ENCODE data around the gene ADARB2. TPM values are rescaled to one million over a fixed set of nuclear protein-coding genes. Genes with fewer than 3 reads are reported as not detected.

The ADARB2 gene
- total RNA-seq, 6 donors from 2014 or later: 0.69 to 5.2 (median 1.8) TPM

DNA sequence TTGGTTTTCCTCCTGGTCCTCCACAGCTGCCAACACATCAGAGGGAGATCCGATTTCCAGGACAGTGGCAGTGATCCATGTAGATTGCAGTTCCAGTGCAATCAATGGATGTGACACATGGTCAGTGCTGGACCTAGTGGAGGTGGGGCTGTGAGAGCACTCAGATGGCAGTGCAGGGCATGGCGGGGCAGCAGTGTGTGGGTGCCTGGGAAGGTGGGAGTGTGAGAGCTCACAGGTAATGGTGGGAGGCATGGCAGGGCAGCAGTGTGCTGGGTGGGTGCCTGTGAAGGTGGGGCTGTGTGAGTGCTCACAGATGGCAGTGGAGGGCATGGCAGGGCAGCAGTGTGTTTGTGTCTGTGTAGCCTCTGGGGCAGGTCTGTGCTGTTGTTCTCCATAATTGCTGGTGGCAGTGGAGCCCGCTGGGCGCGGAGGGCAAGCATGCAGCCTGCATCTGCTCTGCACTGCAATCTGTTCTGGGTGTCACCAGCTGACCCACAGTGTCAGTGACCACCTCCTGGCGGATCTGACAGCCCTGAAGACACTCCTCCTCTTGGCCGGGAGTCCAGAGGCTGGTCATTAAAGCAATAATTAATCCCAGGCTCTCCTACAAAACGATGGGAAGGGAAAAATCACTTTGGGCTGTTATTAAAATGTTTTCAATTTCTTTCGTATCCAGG is 8.6 kb upstream of the ADARB2 start:
- Histone ChIP-seq H3K27ac (no peak overlapping the region), H3K9me3 (peaks cover 0 to 16% (median 3%) of the 10 kb centered on the region in 4 donors), H3K27me3 (no peaks in the 10 kb centered on the region), H3K36me3 (no peaks in the 10 kb centered on the region), H3K4me1 (no peaks in the 10 kb centered on the region), H3K4me3 (no peak overlapping the region)
- no peak for TF ChIP-seq CTCF (IDR thresholded peaks at IDR 0.05)
- TF ChIP-seq POLR2A (IDR thresholded peaks at IDR 0.05): no peak
- no peak for TF ChIP-seq EP300 (IDR thresholded peaks at IDR 0.05)
- TF ChIP-seq POLR2AphosphoS5 (IDR thresholded peaks at IDR 0.05): no peak
- ATAC-seq (ENCODE audit: low FRiP score in 2 of 2) (peak; percentile 46 to 54), DNase-seq (no peak)
- 66 to 68% methylated on average over 6 to 9 of the region's 9 CpGs for WGBS, 2 donors

- H3K36me3 ChIP-seq: no peaks in the 10 kb centered on the region
- H3K27ac ChIP-seq: no peak overlapping the region
- DNase-seq (no peak), ATAC-seq (ENCODE audit: low FRiP score in 2 of 2) (no peak)
- no peak overlapping the region for H3K4me3 ChIP-seq
- peaks cover 0 to 9% (median 2%) of the 10 kb centered on the region in 4 donors for H3K9me3 ChIP-seq
- WGBS, 2 donors: 87 to 92% methylated on average over 11 to 12 of the region's 12 CpGs
- H3K4me1 ChIP-seq: no peaks in the 10 kb centered on the region
- no peak for TF ChIP-seq POLR2AphosphoS5 (IDR thresholded peaks at IDR 0.05)
- no peak for TF ChIP-seq CTCF (IDR thresholded peaks at IDR 0.05)
- TF ChIP-seq POLR2A (IDR thresholded peaks at IDR 0.05): no peak
- no peak for TF ChIP-seq EP300 (IDR thresholded peaks at IDR 0.05)
- peaks cover 0 to 4% (median 0%) of the 10 kb centered on the region in 4 donors for H3K27me3 ChIP-seq
Measured at GRCh38 chr10:1744524-1744923, 7.2 kb upstream of the ADARB2 start.

GRCh38 chr10:1743141-1743540 is 5.8 kb upstream of the ADARB2 start:
- Histone ChIP-seq H3K4me3 (no peak overlapping the region), H3K27me3 (peaks cover 0 to 13% (median 0%) of the 10 kb centered on the region in 4 donors), H3K36me3 (no peaks in the 10 kb centered on the region), H3K9me3 (peaks cover 0 to under 1% (median 0%) of the 10 kb centered on the region in 4 donors), H3K27ac (no peak overlapping the region), H3K4me1 (no peaks in the 10 kb centered on the region)
- TF ChIP-seq EP300 (IDR thresholded peaks at IDR 0.05) (no peak), CTCF (IDR thresholded peaks at IDR 0.05) (no peak), POLR2A (IDR thresholded peaks at IDR 0.05) (no peak), POLR2AphosphoS5 (IDR thresholded peaks at IDR 0.05) (no peak)
- WGBS, 2 donors: 56 to 71% methylated on average over 10 of the region's 10 CpGs
- no peak for DNase-seq
- no peak for ATAC-seq (ENCODE audit: low FRiP score in 2 of 2)

GRCh38 chr10:1741450-1741849 is 4.1 kb upstream of the ADARB2 start:
- DNase-seq (no peak), ATAC-seq (ENCODE audit: low FRiP score in 2 of 2) (no peak)
- peaks cover 0 to 15% (median 10%) of the 10 kb centered on the region in 4 donors for H3K4me1 ChIP-seq
- 19 to 50% methylated on average over 2 of the region's 2 CpGs for WGBS, 2 donors
- TF ChIP-seq CTCF (IDR thresholded peaks at IDR 0.05) (no peak), POLR2AphosphoS5 (IDR thresholded peaks at IDR 0.05) (no peak), EP300 (IDR thresholded peaks at IDR 0.05) (no peak), POLR2A (IDR thresholded peaks at IDR 0.05) (no peak)
- H3K4me3 ChIP-seq: no peak overlapping the region
- H3K9me3 ChIP-seq: no peaks in the 10 kb centered on the region
- no peaks in the 10 kb centered on the region for H3K36me3 ChIP-seq
- peaks cover 0 to 29% (median 7%) of the 10 kb centered on the region in 4 donors for H3K27me3 ChIP-seq
- no peak overlapping the region for H3K27ac ChIP-seq

DNA sequence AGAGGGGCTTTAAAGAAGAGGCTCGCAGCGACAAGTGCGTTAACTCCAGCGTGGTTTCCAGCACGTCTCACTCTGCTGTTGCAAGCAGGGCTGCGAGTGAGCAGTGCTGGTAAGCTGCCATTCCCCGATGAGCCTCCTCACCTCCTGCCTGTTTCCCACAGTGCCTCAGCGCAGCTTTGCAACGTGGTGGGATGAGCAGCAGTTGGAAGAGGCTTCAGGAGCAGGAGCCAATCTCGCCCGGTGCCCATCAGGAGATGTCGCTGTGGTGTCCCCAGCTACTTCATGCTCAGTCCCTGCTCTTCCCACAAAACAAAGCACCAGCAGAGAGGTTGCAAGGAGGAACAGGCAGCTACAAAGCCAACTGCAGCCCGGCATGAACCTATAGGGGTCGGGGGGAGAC is 2.4 kb upstream of the ADARB2 start:
- no peaks in the 10 kb centered on the region for H3K9me3 ChIP-seq
- peaks cover 0 to 15% (median 11%) of the 10 kb centered on the region in 4 donors for H3K4me1 ChIP-seq
- H3K4me3 ChIP-seq: no peak overlapping the region
- H3K36me3 ChIP-seq: no peaks in the 10 kb centered on the region
- 60 to 65% methylated on average over 13 to 14 of the region's 14 CpGs for WGBS, 2 donors
- ATAC-seq (ENCODE audit: low FRiP score in 2 of 2) (no peak), DNase-seq (no peak)
- peaks cover 0 to 31% (median 11%) of the 10 kb centered on the region in 4 donors for H3K27me3 ChIP-seq
- no peak overlapping the region for H3K27ac ChIP-seq
- TF ChIP-seq EP300 (IDR thresholded peaks at IDR 0.05) (no peak), POLR2A (IDR thresholded peaks at IDR 0.05) (no peak), CTCF (IDR thresholded peaks at IDR 0.05) (no peak), POLR2AphosphoS5 (IDR thresholded peaks at IDR 0.05) (no peak)
